ENCODE data around the gene BUB1. TPM values are rescaled to one million over a fixed set of nuclear protein-coding genes. Genes with fewer than 3 reads are reported as not detected.
"Not testable (repeated sequence)": the region's sequence is repeated elsewhere in the genome, so short reads cannot be mapped to it uniquely, and the experiment has no call there.

The BUB1 gene
- total RNA-seq, 2 experiments from 2014 or later, result 1.6 to 3.5 TPM

DNA sequence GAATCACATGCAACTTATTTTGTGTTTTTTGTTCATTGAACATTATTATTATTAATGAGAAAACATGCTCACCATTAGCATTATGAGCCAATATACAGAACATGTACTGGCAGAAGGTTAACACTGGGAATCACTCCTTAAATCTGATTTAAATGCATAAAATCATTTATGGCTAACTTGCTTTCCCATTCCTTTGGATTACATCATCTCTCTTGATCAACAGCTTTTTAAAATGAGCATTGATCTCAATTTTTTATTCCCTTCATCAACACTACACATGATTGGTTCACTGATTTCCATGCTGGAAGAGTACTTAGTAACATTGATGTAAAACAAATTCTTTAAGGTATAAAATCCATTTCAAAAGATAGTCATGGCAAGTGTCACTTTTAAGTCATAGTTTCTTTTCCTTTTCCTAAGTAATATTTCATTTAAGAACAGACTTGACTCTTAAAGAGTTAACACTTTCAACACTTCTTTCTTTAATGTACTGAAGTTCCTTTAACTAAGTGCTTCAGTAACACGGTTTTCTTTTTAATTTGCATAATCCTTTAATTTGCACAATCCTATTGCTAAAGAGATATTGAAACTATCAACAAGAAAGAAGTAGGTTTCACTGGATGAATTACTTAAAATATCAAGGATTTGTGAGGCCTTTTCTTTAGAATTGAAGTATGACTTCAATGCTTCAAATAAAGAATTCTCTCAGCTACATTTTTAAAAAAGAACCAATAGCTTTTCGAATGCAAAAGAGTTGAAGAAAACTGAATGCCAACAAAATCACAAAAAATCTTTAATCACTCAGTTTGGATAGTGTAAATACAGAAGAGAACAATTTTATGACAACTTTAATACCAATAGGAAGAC lies 24.9 kb upstream of the BUB1 start:
- DNase-seq (no peak), ATAC-seq (ENCODE audit: poor library complexity) (no peak)
- TF ChIP-seq, protein P1, sequence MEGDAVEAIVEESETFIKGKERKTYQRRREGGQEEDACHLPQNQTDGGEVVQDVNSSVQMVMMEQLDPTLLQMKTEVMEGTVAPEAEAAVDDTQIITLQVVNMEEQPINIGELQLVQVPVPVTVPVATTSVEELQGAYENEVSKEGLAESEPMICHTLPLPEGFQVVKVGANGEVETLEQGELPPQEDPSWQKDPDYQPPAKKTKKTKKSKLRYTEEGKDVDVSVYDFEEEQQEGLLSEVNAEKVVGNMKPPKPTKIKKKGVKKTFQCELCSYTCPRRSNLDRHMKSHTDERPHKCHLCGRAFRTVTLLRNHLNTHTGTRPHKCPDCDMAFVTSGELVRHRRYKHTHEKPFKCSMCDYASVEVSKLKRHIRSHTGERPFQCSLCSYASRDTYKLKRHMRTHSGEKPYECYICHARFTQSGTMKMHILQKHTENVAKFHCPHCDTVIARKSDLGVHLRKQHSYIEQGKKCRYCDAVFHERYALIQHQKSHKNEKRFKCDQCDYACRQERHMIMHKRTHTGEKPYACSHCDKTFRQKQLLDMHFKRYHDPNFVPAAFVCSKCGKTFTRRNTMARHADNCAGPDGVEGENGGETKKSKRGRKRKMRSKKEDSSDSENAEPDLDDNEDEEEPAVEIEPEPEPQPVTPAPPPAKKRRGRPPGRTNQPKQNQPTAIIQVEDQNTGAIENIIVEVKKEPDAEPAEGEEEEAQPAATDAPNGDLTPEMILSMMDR (IDR thresholded peaks at IDR 0.05), result no peak
- Mint-ChIP-seq H3K4me1 (ENCODE audit: low read depth) (no peaks in the 10 kb centered on the region), H3K27me3 (peaks cover 11% of the 10 kb centered on the region), H3K4me3 (no peak overlapping the region), H3K9me3 (no peaks in the 10 kb centered on the region), H3K27ac (no peak overlapping the region), H3K36me3 (ENCODE audit: low read depth) (no peaks in the 10 kb centered on the region)
- Histone ChIP-seq H3K4me3 (ENCODE audit: low read length) (no peak overlapping the region), H3K27ac (ENCODE audit: low read depth in 1 of 2, low read length in 2 of 2) (no peak overlapping the region), H3K9me3 (ENCODE audit: control insufficient read depth in 1 of 2, insufficient read depth in 1 of 2, low read length in 2 of 2) (no peaks in the 10 kb centered on the region), H3K36me3 (ENCODE audit: insufficient read depth, low read length) (no peaks in the 10 kb centered on the region), H3K4me1 (ENCODE audit: insufficient read depth, low read length) (no peaks in the 10 kb centered on the region), H3K27me3 (ENCODE audit: control insufficient read depth in 1 of 2, insufficient read depth in 2 of 2, low read length in 2 of 2) (peaks cover 0 to 6% of the 10 kb centered on the region in 2 experiments)
- intact Hi-C loops (cut with DNase I, micrococcal nuclease), result no loop called here
- ChIA-PET POLR2A (no interaction called here), CTCF (no interaction called here)

DNA sequence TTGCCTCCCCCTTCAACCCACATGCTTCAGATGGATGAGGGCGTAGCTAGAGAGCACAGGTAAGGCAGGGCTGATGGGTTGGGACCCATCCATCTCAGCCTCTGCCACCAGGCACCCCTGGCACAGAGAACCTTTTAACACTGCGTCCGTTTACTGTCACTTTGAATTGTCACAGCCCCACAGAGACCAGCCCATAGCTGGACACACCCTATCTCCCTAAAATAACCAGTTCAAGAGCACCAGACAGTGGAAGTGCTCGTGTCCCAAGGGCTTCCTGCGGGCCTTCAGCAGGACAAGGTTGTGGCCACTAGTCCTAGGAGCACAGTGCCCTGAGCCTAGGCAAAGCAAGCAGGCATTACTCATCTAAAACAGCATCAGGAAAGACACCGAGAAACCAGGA lies 20.4 kb upstream of the BUB1 start:
- H3K9me3 Mint-ChIP-seq; CTCF ChIA-PET; H3K4me3 Mint-ChIP-seq; DNase-seq; intact Hi-C loops (cut with DNase I, micrococcal nuclease); H3K36me3 ChIP-seq (ENCODE audit: insufficient read depth, low read length); H3K4me1 Mint-ChIP-seq (ENCODE audit: low read depth); H3K36me3 Mint-ChIP-seq (ENCODE audit: low read depth); H3K4me3 ChIP-seq (ENCODE audit: low read length); ATAC-seq (ENCODE audit: poor library complexity); H3K27ac Mint-ChIP-seq; H3K27ac ChIP-seq (ENCODE audit: low read depth in 1 of 2, low read length in 2 of 2); POLR2A ChIA-PET; H3K4me1 ChIP-seq (ENCODE audit: insufficient read depth, low read length); H3K9me3 ChIP-seq (ENCODE audit: control insufficient read depth in 1 of 2, insufficient read depth in 1 of 2, low read length in 2 of 2); H3K27me3 ChIP-seq (ENCODE audit: control insufficient read depth in 1 of 2, insufficient read depth in 2 of 2, low read length in 2 of 2): not testable (repeated sequence)
- H3K27me3 Mint-ChIP-seq, result peaks cover 19% of the 10 kb centered on the region

DNA sequence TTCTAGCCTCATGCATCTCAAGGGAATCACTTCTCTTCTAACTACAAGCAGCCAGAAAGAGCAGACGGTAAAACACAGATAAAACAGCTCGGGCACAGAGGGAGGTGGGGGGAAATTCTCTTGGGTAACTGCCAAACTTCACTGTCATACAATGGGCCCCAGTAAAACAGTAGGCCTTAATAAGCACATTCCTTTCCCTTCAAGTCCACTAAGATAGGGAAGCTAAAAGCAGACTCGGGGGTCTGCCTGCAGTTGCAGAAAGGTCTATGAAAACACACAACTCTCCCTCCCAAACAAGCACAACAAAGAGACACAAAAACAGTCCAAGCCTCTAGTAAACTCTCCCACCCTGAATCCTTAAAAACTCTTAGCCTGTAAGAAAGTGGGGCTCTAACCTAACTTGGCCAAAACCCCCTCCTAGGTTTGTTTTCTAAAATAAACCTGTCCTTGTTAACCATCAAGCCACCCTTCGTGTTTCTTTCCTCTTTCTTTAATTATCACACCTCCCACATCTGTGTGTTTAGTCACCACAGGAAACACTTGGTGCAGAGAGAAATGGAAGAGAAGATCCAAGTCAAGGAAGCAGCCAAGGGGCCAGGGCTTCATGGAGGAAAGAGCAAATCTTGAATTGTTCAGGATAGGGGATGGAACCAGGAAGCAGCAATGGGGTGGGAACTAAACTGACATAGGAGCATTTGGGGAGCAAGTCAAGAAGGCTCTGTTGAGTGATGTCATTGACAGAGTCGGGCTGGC lies 17.5 kb upstream of the BUB1 start:
- intact Hi-C loops (cut with DNase I, micrococcal nuclease); H3K4me3 Mint-ChIP-seq; H3K9me3 ChIP-seq (ENCODE audit: control insufficient read depth in 1 of 2, insufficient read depth in 1 of 2, low read length in 2 of 2); H3K36me3 ChIP-seq (ENCODE audit: insufficient read depth, low read length); H3K9me3 Mint-ChIP-seq; H3K4me1 ChIP-seq (ENCODE audit: insufficient read depth, low read length); H3K4me1 Mint-ChIP-seq (ENCODE audit: low read depth); H3K27ac Mint-ChIP-seq; H3K36me3 Mint-ChIP-seq (ENCODE audit: low read depth); ATAC-seq (ENCODE audit: poor library complexity); POLR2A ChIA-PET; H3K4me3 ChIP-seq (ENCODE audit: low read length); DNase-seq; H3K27ac ChIP-seq (ENCODE audit: low read depth in 1 of 2, low read length in 2 of 2); H3K27me3 ChIP-seq (ENCODE audit: control insufficient read depth in 1 of 2, insufficient read depth in 2 of 2, low read length in 2 of 2): not testable (repeated sequence)
- CTCF ChIA-PET, result interaction anchor here (0.6 kb wide), 1 partner anchor 1137 kb away, joined by 4 read pairs; no protein-coding TSS in a partner anchor
- H3K27me3 Mint-ChIP-seq, result peaks cover 30% of the 10 kb centered on the region

DNA sequence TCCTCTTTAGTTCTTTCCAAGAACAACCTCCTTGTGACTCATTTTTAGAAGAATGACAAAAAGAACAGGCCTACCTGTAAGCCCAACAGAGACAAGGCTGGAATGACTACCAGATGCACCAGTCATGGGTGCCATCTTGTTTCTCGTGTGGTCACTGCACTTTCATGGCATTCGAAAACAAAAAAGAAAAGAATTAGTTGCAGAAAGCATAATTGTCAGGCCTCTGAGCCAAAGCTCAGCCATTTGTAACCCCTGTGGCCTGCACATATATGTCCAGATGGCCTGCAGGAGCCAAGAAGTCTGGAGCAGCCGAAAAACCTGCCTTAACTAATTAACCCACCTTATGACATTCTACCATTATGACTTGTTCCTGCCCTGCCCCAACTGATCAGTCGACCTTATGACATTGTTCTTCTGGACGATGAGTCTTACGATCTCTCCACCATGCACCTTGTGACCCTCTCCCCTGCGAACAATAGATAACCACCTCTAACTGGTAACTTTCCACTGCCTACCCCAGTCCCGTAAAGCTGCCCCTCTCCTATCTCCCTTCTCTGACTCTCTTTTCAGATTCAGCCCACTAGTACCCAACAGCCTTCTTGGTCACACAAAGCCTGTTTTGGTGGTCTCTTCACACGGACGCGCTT lies 13.9 kb upstream of the BUB1 start:
- no peak overlapping the region for H3K4me3 ChIP-seq (ENCODE audit: low read length)
- no peaks in the 10 kb centered on the region for H3K4me1 ChIP-seq (ENCODE audit: insufficient read depth, low read length)
- TF ChIP-seq, protein P1 (IDR thresholded peaks at IDR 0.05), result no peak
- H3K36me3 ChIP-seq (ENCODE audit: insufficient read depth, low read length), result no peaks in the 10 kb centered on the region
- DNase-seq, result no peak
- peaks cover 0 to 12% of the 10 kb centered on the region in 2 experiments for H3K27me3 ChIP-seq (ENCODE audit: control insufficient read depth in 1 of 2, insufficient read depth in 2 of 2, low read length in 2 of 2)
- peaks cover 0 to 1% of the 10 kb centered on the region in 2 experiments for H3K9me3 ChIP-seq (ENCODE audit: control insufficient read depth in 1 of 2, insufficient read depth in 1 of 2, low read length in 2 of 2)
- intact Hi-C loops (cut with DNase I, micrococcal nuclease), result no loop called here
- ATAC-seq (ENCODE audit: poor library complexity), result no peak
- no peak overlapping the region for H3K27ac ChIP-seq (ENCODE audit: low read depth in 1 of 2, low read length in 2 of 2)
- Mint-ChIP-seq H3K9me3 (peaks cover 2% of the 10 kb centered on the region), H3K36me3 (ENCODE audit: low read depth) (no peaks in the 10 kb centered on the region), H3K27me3 (peaks cover 22% of the 10 kb centered on the region), H3K27ac (no peak overlapping the region), H3K4me3 (no peak overlapping the region), H3K4me1 (ENCODE audit: low read depth) (no peaks in the 10 kb centered on the region)
- ChIA-PET POLR2A (no interaction called here), CTCF (no interaction called here)
